ENCODE measurements around the gene BID.

BID gene

GRCh38 chr22:17810570-17811116 lies 36.4 kb upstream of the BID start:
- DNase-seq (no peak), ATAC-seq (replicated peaks) (no peak)
- Mint-ChIP-seq H3K4me3 (no peak overlapping the region), H3K36me3 (ENCODE audit: insufficient read depth) (peaks cover 18% of the 10 kb centered on the region), H3K27ac (peak overlapping the region in 1 of 2 donors; percentile 28), H3K9me3 (no peaks in the 10 kb centered on the region), H3K4me1 (ENCODE audit: low read depth in 2 of 2) (no peaks in the 10 kb centered on the region), H3K27me3 (no peaks in the 10 kb centered on the region)

- Mint-ChIP-seq H3K36me3 (ENCODE audit: insufficient read depth) (peaks cover 20% of the 10 kb centered on the region), H3K27ac (peak overlapping the region in 1 of 2 donors; percentile 20), H3K9me3 (no peaks in the 10 kb centered on the region), H3K4me3 (no peak overlapping the region), H3K4me1 (ENCODE audit: low read depth in 2 of 2) (no peaks in the 10 kb centered on the region), H3K27me3 (no peaks in the 10 kb centered on the region)
- no peak for DNase-seq
- no peak for ATAC-seq (replicated peaks)
These were observed 34.6 kb upstream of the BID start for GRCh38 chr22:17808693-17809403.

DNA sequence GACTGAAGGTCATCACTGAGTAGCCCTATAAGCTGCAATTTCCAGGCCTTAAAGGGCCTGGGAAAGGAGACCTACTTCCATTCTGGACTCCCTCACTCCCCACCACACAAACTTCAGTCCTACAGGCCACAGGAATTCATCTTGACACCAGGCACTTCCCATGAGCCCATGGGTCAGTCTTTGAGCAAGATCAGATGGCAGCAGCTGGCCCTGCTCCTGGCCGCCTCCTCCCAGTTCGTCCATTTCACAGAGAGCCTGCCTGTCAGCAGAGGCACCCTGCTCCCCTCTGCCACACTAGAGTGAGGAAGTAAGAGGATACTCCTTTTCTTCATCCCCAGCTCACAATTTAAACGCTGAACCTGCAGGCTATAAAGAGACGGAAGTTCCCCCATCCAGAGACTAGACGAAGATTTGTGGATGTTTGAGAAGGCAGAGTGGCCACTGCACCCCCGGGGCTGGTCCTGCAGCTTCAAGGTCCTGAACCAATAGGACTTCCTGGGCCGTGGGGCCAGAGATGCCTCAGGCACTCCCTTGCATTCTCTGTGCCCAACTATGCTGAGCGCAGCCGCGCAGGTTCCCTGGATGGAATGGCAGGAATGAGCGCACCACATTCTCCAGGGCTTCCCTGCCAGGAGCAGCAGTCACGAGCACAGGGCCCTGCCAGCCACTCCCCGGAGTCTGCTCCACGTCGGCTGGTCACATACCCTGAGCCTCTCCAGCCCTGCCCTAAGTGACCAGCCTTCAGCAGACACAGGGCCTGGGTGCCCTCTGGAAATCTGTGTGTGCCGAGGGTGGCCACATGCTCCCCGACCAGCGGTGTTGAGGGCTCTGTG lies 33.5 kb upstream of the BID start:
- H3K4me3 Mint-ChIP-seq, result no peak overlapping the region
- H3K36me3 Mint-ChIP-seq (ENCODE audit: insufficient read depth), result peaks cover 16% of the 10 kb centered on the region
- H3K27ac Mint-ChIP-seq, result no peak overlapping the region
- DNase-seq, result no peak
- no peak for ATAC-seq (replicated peaks)
- H3K9me3 Mint-ChIP-seq, result no peaks in the 10 kb centered on the region
- H3K27me3 Mint-ChIP-seq, result no peaks in the 10 kb centered on the region
- no peaks in the 10 kb centered on the region for H3K4me1 Mint-ChIP-seq (ENCODE audit: low read depth in 2 of 2)

GRCh38 chr22:17807086-17807485 lies 32.8 kb upstream of the BID start:
- Mint-ChIP-seq H3K4me1 (ENCODE audit: low read depth in 2 of 2) (no peaks in the 10 kb centered on the region), H3K9me3 (no peaks in the 10 kb centered on the region), H3K4me3 (no peak overlapping the region), H3K36me3 (ENCODE audit: insufficient read depth) (peaks cover 16% of the 10 kb centered on the region), H3K27me3 (no peaks in the 10 kb centered on the region), H3K27ac (no peak overlapping the region)
- no peak for ATAC-seq (replicated peaks)
- no peak for DNase-seq

DNA sequence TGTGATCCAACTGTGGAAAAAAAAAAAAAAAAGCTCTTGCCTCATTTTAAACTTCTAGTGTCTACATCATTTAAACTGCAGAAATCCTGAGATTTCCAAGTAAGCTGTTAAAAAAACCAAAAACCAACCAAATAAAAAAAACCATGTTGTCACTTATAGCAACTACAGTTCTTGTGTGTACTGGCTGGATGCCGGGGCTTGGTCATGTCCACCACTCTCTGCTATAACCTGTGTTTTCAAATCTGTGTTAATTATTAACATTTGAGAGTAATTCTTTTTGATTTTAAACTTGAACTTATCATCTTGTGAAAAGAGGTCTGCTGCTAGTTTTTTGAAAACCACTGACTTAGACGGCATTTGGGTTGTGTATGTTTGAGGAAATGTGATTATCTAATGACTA lies 32.2 kb upstream of the BID start:
- DNase-seq (no peak), ATAC-seq (replicated peaks) (no peak)
- H3K27ac Mint-ChIP-seq, result no peak overlapping the region
- no peaks in the 10 kb centered on the region for H3K4me1 Mint-ChIP-seq (ENCODE audit: low read depth in 2 of 2)
- H3K4me3 Mint-ChIP-seq, result no peak overlapping the region
- H3K36me3 Mint-ChIP-seq (ENCODE audit: insufficient read depth), result peaks cover 15% of the 10 kb centered on the region
- H3K9me3 Mint-ChIP-seq, result no peaks in the 10 kb centered on the region
- H3K27me3 Mint-ChIP-seq, result no peaks in the 10 kb centered on the region

DNA sequence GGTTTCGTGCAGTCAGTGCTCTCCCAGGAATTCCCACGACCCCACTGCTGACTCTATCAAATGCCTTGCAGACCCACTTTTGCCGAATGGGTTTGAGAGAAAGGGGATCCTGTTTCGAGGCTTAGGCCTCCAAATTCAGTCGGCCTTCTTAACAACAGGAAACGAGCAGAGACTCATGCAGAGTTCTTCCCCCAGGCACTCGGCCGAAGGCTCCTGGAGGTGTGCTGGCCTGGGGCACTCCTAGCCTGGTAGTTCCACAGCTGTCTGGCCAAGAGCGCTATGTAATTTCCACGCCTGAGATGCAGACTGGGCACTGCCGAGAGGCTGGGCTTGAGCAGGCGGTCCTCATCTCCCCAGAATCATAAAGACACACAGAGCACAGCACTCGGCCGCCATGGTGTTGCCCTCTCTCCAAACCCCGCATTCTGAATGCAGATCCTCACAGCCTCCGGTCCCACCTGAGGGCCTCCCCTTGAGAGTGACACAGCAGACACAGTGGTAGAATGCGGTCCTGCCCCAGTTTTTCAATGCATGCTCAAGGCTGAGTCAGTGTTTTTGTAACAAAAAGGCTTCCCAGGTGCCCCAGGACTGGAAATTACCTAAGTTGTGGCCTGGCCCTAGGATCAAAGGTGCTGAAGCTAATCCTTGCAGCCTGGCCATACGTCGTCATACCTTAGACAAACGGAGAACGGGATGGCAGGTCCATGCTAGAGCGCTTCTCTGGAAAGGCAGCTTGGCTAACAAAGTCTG lies 30.2 kb upstream of the BID start:
- Mint-ChIP-seq H3K4me3 (no peak overlapping the region), H3K36me3 (ENCODE audit: insufficient read depth) (peaks cover 14% of the 10 kb centered on the region), H3K27ac (no peak overlapping the region), H3K4me1 (ENCODE audit: low read depth in 2 of 2) (no peaks in the 10 kb centered on the region), H3K27me3 (no peaks in the 10 kb centered on the region), H3K9me3 (no peaks in the 10 kb centered on the region)
- no peak for ATAC-seq (replicated peaks)
- DNase-seq, result no peak

DNA sequence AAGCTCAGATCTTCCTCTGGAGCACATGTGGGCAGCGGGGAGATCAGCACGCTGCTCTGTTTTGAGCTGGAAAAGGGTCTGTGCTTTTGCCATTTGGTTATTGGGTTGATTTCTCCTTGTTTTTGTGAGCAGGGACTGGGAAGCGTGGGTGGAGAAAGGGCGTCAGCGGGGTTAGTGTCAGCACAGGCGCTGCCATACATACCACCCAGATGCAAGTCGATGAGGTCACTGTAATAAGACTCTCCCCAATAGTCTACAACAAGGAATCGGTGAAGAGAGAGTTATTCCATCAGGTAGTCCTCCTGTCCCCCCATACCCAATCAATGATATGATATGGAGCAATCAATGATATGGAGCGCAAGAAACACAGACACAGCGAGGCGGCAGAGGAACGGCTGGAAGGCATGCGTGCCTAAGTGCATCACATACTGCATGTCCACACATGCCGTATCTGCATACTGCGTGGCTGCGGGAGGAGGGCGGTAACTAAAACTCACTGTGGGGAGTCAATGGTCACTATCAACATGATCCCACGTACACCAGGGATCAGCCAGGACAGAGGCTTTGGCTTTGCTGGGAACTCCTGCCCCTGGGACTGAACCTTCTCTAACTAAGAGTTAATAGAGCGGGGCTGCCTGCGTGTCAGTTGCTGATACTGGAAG lies 29.5 kb upstream of the BID start:
- no peak overlapping the region for H3K27ac Mint-ChIP-seq
- no peak overlapping the region for H3K4me3 Mint-ChIP-seq
- ATAC-seq (replicated peaks) (no peak), DNase-seq (no peak)
- H3K36me3 Mint-ChIP-seq (ENCODE audit: insufficient read depth), result peaks cover 14% of the 10 kb centered on the region
- no peaks in the 10 kb centered on the region for H3K4me1 Mint-ChIP-seq (ENCODE audit: low read depth in 2 of 2)
- H3K27me3 Mint-ChIP-seq, result no peaks in the 10 kb centered on the region
- no peaks in the 10 kb centered on the region for H3K9me3 Mint-ChIP-seq

GRCh38 chr22:17802822-17803221 lies 28.6 kb upstream of the BID start:
- Mint-ChIP-seq H3K9me3 (no peaks in the 10 kb centered on the region), H3K4me1 (ENCODE audit: low read depth in 2 of 2) (no peaks in the 10 kb centered on the region), H3K27ac (no peak overlapping the region), H3K27me3 (no peaks in the 10 kb centered on the region), H3K4me3 (no peak overlapping the region), H3K36me3 (ENCODE audit: insufficient read depth) (peaks cover 14% of the 10 kb centered on the region)
- ATAC-seq (replicated peaks), result no peak
- no peak for DNase-seq

DNA sequence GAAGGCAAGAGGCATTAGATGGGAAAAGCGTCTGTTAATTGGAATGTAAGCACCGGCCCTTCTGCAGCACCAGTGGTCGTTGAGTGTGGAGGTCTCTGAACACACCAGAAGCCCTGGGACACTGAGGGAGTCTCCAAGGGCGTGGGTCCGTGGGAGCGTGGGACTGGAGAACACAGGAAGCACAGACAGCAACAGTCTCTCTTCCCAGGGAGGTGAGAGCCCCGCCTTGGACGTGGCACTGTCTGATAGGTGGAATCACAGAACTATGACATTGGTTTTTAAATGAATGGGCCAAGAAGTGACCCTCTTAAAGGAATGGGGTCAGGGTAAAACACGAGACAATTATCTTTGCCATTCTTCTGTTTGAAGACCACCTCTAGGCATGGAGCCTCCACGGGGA lies 28.1 kb upstream of the BID start:
- Mint-ChIP-seq H3K27ac (no peak overlapping the region), H3K4me3 (no peak overlapping the region), H3K9me3 (no peaks in the 10 kb centered on the region), H3K27me3 (no peaks in the 10 kb centered on the region), H3K4me1 (ENCODE audit: low read depth in 2 of 2) (no peaks in the 10 kb centered on the region), H3K36me3 (ENCODE audit: insufficient read depth) (peaks cover 14% of the 10 kb centered on the region)
- DNase-seq, result no peak
- ATAC-seq (replicated peaks), result no peak

GRCh38 chr22:17797721-17798559 lies 23.7 kb upstream of the BID start:
- Mint-ChIP-seq H3K4me3 (no peak overlapping the region), H3K36me3 (ENCODE audit: insufficient read depth) (peaks cover 3% of the 10 kb centered on the region), H3K27me3 (no peaks in the 10 kb centered on the region), H3K27ac (peak overlapping the region in 1 of 2 donors; percentile 12), H3K9me3 (no peaks in the 10 kb centered on the region), H3K4me1 (ENCODE audit: low read depth in 2 of 2) (no peaks in the 10 kb centered on the region)
- ATAC-seq (replicated peaks), result peak; percentile 45
- no peak for DNase-seq

DNA sequence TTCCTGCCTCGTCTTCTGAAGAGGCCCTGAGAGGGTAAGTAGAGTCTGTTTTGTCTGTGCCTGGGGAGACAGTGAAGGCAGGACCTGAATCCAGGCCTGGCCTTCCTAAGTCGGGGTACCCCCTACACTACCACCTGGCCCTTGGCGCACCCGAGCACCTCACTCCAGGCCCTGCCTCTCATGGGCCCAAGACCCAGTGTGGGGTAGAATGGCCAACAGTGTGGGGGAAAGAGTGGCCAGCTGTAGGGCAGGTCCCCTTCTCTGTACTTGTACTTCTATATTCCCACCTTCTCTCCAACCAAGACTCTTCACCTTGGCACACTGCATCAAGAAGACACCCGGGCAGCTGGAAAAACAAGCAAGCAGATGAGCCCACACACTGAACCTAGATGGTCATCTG lies 22.4 kb upstream of the BID start:
- Mint-ChIP-seq H3K4me3 (no peak overlapping the region), H3K4me1 (ENCODE audit: low read depth in 2 of 2) (no peaks in the 10 kb centered on the region)

DNA sequence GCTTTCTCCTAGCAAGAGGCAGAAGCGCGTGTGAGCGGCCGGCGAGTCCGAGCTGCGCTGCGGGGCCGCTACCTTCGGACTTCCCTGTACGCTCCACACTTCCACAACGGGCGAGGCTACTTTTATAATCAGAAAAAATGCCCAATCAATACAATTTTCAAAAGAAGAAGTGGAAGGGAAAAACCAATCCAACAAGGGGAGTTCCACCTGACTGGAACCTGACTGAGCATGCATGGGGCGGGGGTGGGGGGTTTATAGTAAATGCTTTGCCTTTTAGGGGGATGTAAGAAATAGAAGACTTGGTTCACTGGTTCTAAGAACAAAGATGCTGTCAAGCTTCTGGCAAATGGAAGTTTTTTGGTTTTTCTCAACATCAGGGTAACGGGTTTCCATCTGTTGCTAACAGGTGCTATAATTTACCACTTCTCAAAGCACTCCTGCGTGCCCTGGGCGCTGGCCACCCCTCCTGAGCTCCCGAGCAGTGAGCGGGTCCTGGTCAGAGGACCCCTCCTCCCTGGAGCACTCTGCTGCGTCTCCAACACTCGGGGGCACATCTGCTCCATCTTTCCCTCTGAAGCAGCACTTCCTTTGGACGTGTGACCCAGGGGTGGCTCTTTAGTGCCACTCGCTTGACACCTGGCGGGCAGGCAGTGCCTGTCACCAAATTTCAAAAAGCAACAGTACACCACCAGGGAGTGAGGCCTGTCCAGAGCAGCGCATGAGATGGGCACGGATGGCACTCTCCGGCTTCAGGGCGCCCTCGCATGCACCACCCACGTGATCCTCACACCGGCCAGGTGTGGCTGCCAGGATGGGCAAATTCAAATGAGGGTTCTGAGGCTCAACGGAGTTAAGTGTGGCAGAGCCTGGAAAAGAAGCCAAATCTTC lies 21.6 kb upstream of the BID start:
- no peaks in the 10 kb centered on the region for H3K27me3 Mint-ChIP-seq
- no peak overlapping the region for H3K27ac Mint-ChIP-seq
- H3K9me3 Mint-ChIP-seq, result no peaks in the 10 kb centered on the region
- no peaks in the 10 kb centered on the region for H3K4me1 Mint-ChIP-seq (ENCODE audit: low read depth in 2 of 2)
- DNase-seq (no peak), ATAC-seq (replicated peaks) (no peak)
- peaks cover 10% of the 10 kb centered on the region for H3K36me3 Mint-ChIP-seq (ENCODE audit: insufficient read depth)
- H3K4me3 Mint-ChIP-seq, result no peak overlapping the region

More for the DNA sequence above, 22.4 kb upstream of the BID start:
- Mint-ChIP-seq H3K9me3 (no peaks in the 10 kb centered on the region), H3K36me3 (ENCODE audit: insufficient read depth) (peaks cover 5% of the 10 kb centered on the region), H3K27me3 (no peaks in the 10 kb centered on the region), H3K27ac (no peak overlapping the region)
- DNase-seq (no peak), ATAC-seq (replicated peaks) (no peak)
